Nephron (organoid): ENCODE data around the gene CSNK2A2.

Experiments used
- H3K27ac Mint-ChIP-seq, 3 experiments: 2 replicates each; pipeline ENCODE4 v1.8.0; 2020; ENCODE audit warnings: mixed read lengths in 3 of 3, mild to moderate bottlenecking in 2 of 3, moderate library complexity in 1 of 3
- H3K27me3 Mint-ChIP-seq: 2 replicates; pipeline ENCODE4 v1.8.0; 2021; ENCODE audit warnings: low read depth, mild to moderate bottlenecking, moderate library complexity, mixed read lengths
- H3K36me3 Mint-ChIP-seq: 2 replicates; pipeline ENCODE4 v1.8.0; 2020; ENCODE audit warnings: low read depth, mixed read lengths
- H3K4me1 Mint-ChIP-seq: 2 replicates; pipeline ENCODE4 v1.8.0; 2020; ENCODE audit warnings: mixed read lengths
- H3K4me3 Mint-ChIP-seq, 3 experiments: 2 replicates each; pipeline ENCODE4 v1.8.0; 2020; ENCODE audit warnings: mild to moderate bottlenecking in 3 of 3, mixed read lengths in 3 of 3, moderate library complexity in 2 of 3
- H3K9me3 Mint-ChIP-seq: 2 replicates; pipeline ENCODE4 v1.8.0; 2020; ENCODE audit warnings: mixed read lengths
- TF ChIP-seq, protein P1 (sequence below), 3 experiments: fragments of 200-600 bp; sonication (generic); IDR thresholded peaks; one replicate each; pipeline ENCODE4 v1.5.0; 2021; ENCODE audit warnings: antibody characterized with exemption in 3 of 3; ENCODE audit not compliant: unreplicated experiment in 3 of 3

Gene CSNK2A2

DNA sequence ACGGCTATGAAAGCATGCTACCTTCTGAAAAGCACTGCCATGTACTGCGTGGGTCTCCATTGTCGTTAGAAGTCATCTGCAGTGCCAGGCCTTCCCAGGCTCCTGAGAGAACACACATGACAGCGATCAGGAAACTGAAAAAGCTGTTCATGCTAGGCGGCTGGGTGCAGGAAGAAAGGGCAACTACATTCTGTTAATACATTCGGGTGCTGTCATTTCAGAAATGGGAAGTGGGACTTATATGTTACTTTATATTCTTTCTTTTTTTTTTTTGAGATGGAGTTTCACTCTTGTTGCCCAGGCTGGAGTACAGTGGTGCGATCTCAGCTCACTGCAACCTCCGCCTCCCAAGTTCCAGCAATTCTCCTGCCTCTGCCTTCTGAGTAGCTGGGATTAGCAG is 88.6 kb downstream of the CSNK2A2 start:
- H3K27me3 Mint-ChIP-seq, result no peaks in the 10 kb centered on the region
- no peak overlapping the region for H3K27ac Mint-ChIP-seq
- TF ChIP-seq, protein P1, sequence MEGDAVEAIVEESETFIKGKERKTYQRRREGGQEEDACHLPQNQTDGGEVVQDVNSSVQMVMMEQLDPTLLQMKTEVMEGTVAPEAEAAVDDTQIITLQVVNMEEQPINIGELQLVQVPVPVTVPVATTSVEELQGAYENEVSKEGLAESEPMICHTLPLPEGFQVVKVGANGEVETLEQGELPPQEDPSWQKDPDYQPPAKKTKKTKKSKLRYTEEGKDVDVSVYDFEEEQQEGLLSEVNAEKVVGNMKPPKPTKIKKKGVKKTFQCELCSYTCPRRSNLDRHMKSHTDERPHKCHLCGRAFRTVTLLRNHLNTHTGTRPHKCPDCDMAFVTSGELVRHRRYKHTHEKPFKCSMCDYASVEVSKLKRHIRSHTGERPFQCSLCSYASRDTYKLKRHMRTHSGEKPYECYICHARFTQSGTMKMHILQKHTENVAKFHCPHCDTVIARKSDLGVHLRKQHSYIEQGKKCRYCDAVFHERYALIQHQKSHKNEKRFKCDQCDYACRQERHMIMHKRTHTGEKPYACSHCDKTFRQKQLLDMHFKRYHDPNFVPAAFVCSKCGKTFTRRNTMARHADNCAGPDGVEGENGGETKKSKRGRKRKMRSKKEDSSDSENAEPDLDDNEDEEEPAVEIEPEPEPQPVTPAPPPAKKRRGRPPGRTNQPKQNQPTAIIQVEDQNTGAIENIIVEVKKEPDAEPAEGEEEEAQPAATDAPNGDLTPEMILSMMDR (IDR thresholded peaks at IDR 0.05; ENCODE audit: unreplicated experiment in 3 of 3), result no peak
- no peaks in the 10 kb centered on the region for H3K9me3 Mint-ChIP-seq
- H3K36me3 Mint-ChIP-seq, result peaks cover 23% of the 10 kb centered on the region
- H3K4me1 Mint-ChIP-seq, result peaks cover 15% of the 10 kb centered on the region
- H3K4me3 Mint-ChIP-seq, result no peak overlapping the region
